Left renal cortex interstitium (tissue), 4 donors: Measurements from ENCODE around the gene CABCOCO1. TPM values are rescaled to one million over a fixed set of nuclear protein-coding genes. Genes with fewer than 3 reads are reported as not detected.
"Not testable (repeated sequence)": the region's sequence is repeated elsewhere in the genome, so short reads cannot be mapped to it uniquely, and the experiment has no call there.

Experiments
- DNase-seq, 4 donors: peaks; one replicate each; pipeline ENCODE4 v3.0.0-alpha.2; 2013; ENCODE audit warnings: low read depth in 4 of 4, low spot score in 2 of 4, missing footprints in 1 of 4
- polyA plus RNA-seq, 4 donors: library from polyadenylated mRNA; unstranded; fragments of 120-200 nt; gene quantifications; one replicate each; pipeline ENCODE4 v1.2.1, GENCODE V29; 2013; ENCODE audit not compliant: insufficient read length in 4 of 4

CABCOCO1 gene
- polyA plus RNA-seq, 4 donors, result 1.9 to 3.3 (median 3.0) TPM

- DNase-seq, result no peak
These were observed 20.6 kb upstream of the CABCOCO1 start for GRCh38 chr10:61642150-61642571.

GRCh38 chr10:61642676-61643075, 20.1 kb upstream of the CABCOCO1 start:
- no peak for DNase-seq

GRCh38 chr10:61643316-61643751, 19.4 kb upstream of the CABCOCO1 start:
- no peak for DNase-seq

- DNase-seq, result no peak
These were observed 9.0 kb upstream of the CABCOCO1 start for GRCh38 chr10:61653699-61654098.

- no peak for DNase-seq
These were observed 7.3 kb upstream of the CABCOCO1 start for GRCh38 chr10:61655335-61655851.

- DNase-seq, result no peak
These were observed 737 bp downstream of the CABCOCO1 start for GRCh38 chr10:61663466-61663865.

GRCh38 chr10:61664985-61665384, 2.3 kb downstream of the CABCOCO1 start:
- no peak for DNase-seq

GRCh38 chr10:61669161-61669725, 6.5 kb downstream of the CABCOCO1 start:
- no peak for DNase-seq

- no peak for DNase-seq
These were observed 7.1 kb downstream of the CABCOCO1 start for GRCh38 chr10:61669849-61670248.

GRCh38 chr10:61673360-61673759, 10.6 kb downstream of the CABCOCO1 start:
- DNase-seq, result no peak

GRCh38 chr10:61682323-61682722, 19.6 kb downstream of the CABCOCO1 start:
- DNase-seq, result no peak

- no peak for DNase-seq
These were observed 20.6 kb downstream of the CABCOCO1 start for GRCh38 chr10:61683319-61683718.

- DNase-seq, result no peak
These were observed 22.3 kb downstream of the CABCOCO1 start for GRCh38 chr10:61684894-61685507.

- no peak for DNase-seq
These were observed 26.0 kb downstream of the CABCOCO1 start for GRCh38 chr10:61688551-61689308.

GRCh38 chr10:61691667-61692066, 28.9 kb downstream of the CABCOCO1 start:
- DNase-seq, result not testable (repeated sequence)

GRCh38 chr10:61692447-61693010, 29.8 kb downstream of the CABCOCO1 start:
- no peak for DNase-seq

- no peak for DNase-seq
These were observed 36.4 kb downstream of the CABCOCO1 start for GRCh38 chr10:61698968-61699655.

- DNase-seq, result no peak
These were observed 38.5 kb downstream of the CABCOCO1 start for GRCh38 chr10:61701055-61701705.

- DNase-seq, result no peak
These were observed 39.0 kb downstream of the CABCOCO1 start for GRCh38 chr10:61701706-61702105.

GRCh38 chr10:61702584-61702983, 39.9 kb downstream of the CABCOCO1 start:
- DNase-seq, result no peak
